Right ventricle myocardium inferior (tissue), 1 donor: ENCODE measurements around the gene CRABP1. TPM values are rescaled to one million over a fixed set of nuclear protein-coding genes. Genes with fewer than 3 reads are reported as not detected.
A peak's percentile ranks its signal among the peaks of the same experiment; 100 is the strongest.

Source experiments
- ATAC-seq: fragments of 200-7000 bp; cut with Tn5 transposase; one replicate; pipeline ENCODE4 v1.9.1; 2020; ENCODE audit warnings: mild to moderate bottlenecking, moderate library complexity
- DNase-seq: peaks from one replicate; pipeline ENCODE4 v3.0.0; 2021; ENCODE audit errors: missing footprints
- intact Hi-C: fragments of 100-400 bp; cut with DNase I; formaldehyde crosslinking; loops from one replicate; pipeline ENCODE4 v1.11.0; 2022
- long read RNA-seq: library from polyadenylated mRNA; unstranded; transcript quantifications from one replicate; pipeline ENCODE4 v2.0.0, GENCODE V29; 2021
- total RNA-seq: library from RNA; stranded (reverse); fragmentation: NEBNext Ultra II Directional; extraction: Animal tissue kit (Norgen Biotek cat#: 25700); gene quantifications from one replicate; pipeline ENCODE4 v1.2.1, GENCODE V29; 2021
- donor health status: DM: no; HTN: yes; CAD: no; lungs with severe emphysema.

The CRABP1 gene
- not detected for total RNA-seq
- long read RNA-seq: 0 reads

GRCh38 chr15:78340231-78341056 lies at the start of gene CRABP1:
Gene CRABP1, plus strand, starts transcription at chr15:78340353. Its CDS starts 76 bp downstream, at chr15:78340429.
- ATAC-seq: no peak
- DNase-seq: no peak
- intact Hi-C loops: no loop called here

- DNase-seq (no peak), ATAC-seq (no peak)
- intact Hi-C loops: no loop called here
Observed at GRCh38 chr15:78291052-78291451, 49.1 kb upstream of the CRABP1 start.

- peak; percentile 28 for ATAC-seq
- intact Hi-C loops: no loop called here
- DNase-seq: no peak
Observed at GRCh38 chr15:78291698-78292097, 48.5 kb upstream of the CRABP1 start.

- DNase-seq: no peak
- ATAC-seq: no peak
- intact Hi-C loops: no loop called here
Observed at GRCh38 chr15:78292219-78292618, 47.9 kb upstream of the CRABP1 start.

- intact Hi-C loops: no loop called here
Observed at GRCh38 chr15:78299101-78299930, 40.8 kb upstream of the CRABP1 start, which contains the start of gene SKIC8. Gene SKIC8, minus strand, starts transcription at chr15:78299609. Its CDS starts 3,923 bp downstream, at chr15:78295686.

GRCh38 chr15:78301326-78301725 lies 38.8 kb upstream of the CRABP1 start:
- ATAC-seq (no peak), DNase-seq (no peak)
- intact Hi-C loops: no loop called here

More at GRCh38 chr15:78299101-78299930, 40.8 kb upstream of the CRABP1 start, which contains the start of gene SKIC8:
- DNase-seq: peak; percentile 97
- ATAC-seq: peak; percentile 100

- DNase-seq: no peak
- intact Hi-C loops: no loop called here
- ATAC-seq: no peak
Observed at GRCh38 chr15:78301828-78302227, 38.3 kb upstream of the CRABP1 start.

GRCh38 chr15:78302579-78303312 lies 37.4 kb upstream of the CRABP1 start:
- no peak for DNase-seq
- ATAC-seq: no peak
- intact Hi-C loops: no loop called here

GRCh38 chr15:78304216-78305066 lies 35.7 kb upstream of the CRABP1 start:
- intact Hi-C loops: loop anchor here (5.0 kb wide), 1 partner anchor 178 kb away; no protein-coding TSS in a partner anchor
- DNase-seq: no peak
- ATAC-seq: no peak

- intact Hi-C loops: loop anchor here (5.0 kb wide), 1 partner anchor 176 kb away; no protein-coding TSS in a partner anchor
- DNase-seq (no peak), ATAC-seq (no peak)
Observed at GRCh38 chr15:78306176-78306774, 33.9 kb upstream of the CRABP1 start.

- ATAC-seq (no peak), DNase-seq (no peak)
- intact Hi-C loops: loop anchor here (1.0 to 5.0 kb wide), 2 partner anchors 115 to 174 kb away; no protein-coding TSS in a partner anchor
Observed at GRCh38 chr15:78307976-78308375, 32.2 kb upstream of the CRABP1 start.

GRCh38 chr15:78308422-78309032 lies 31.6 kb upstream of the CRABP1 start:
- intact Hi-C loops: loop anchor here (1.0 to 5.0 kb wide), 2 partner anchors 115 to 174 kb away; no protein-coding TSS in a partner anchor
- DNase-seq: peak; percentile 87
- peak; percentile 84 for ATAC-seq

- DNase-seq: no peak
- intact Hi-C loops: no loop called here
- no peak for ATAC-seq
Observed at GRCh38 chr15:78311292-78311691, 28.9 kb upstream of the CRABP1 start.

- no peak for DNase-seq
- no peak for ATAC-seq
- intact Hi-C loops: no loop called here
Observed at GRCh38 chr15:78312536-78312935, 27.6 kb upstream of the CRABP1 start.

GRCh38 chr15:78312957-78313356 lies 27.2 kb upstream of the CRABP1 start:
- ATAC-seq: no peak
- intact Hi-C loops: no loop called here
- DNase-seq: no peak

GRCh38 chr15:78313383-78313782 lies 26.8 kb upstream of the CRABP1 start:
- DNase-seq (no peak), ATAC-seq (no peak)
- intact Hi-C loops: no loop called here

- DNase-seq (no peak), ATAC-seq (no peak)
- intact Hi-C loops: no loop called here
Observed at GRCh38 chr15:78314181-78314581, 26.0 kb upstream of the CRABP1 start.
